NCI-H2029 treated with DMSO at 0.1 percent for 48 hours (cell line): ENCODE measurements around the gene ABLIM1.

Experiments used
- DNase-seq: peaks from one replicate; lab custom pipeline; 2025; lab: John Stamatoyannopoulos, UW

ABLIM1 gene

DNA sequence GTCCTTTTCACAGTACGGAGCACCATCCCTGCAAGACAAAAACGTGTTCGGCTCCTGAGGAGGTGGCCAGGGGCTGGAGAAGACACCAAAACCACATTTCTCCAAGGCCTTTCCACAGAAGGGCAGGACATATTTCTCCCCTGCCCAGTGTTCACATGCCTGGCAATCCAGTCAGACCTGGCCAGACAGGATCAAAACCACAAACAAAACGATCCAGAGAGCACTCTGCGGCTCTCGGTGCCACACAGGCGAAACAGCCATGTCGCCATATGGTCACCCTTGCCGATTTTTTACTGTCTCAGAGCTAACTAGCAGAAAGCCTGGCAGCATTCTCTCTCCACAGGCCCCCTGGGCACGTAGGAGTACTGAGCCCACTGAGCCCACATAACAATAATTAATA is 113.0 kb downstream of the ABLIM1 start:
- no peak for DNase-seq

DNA sequence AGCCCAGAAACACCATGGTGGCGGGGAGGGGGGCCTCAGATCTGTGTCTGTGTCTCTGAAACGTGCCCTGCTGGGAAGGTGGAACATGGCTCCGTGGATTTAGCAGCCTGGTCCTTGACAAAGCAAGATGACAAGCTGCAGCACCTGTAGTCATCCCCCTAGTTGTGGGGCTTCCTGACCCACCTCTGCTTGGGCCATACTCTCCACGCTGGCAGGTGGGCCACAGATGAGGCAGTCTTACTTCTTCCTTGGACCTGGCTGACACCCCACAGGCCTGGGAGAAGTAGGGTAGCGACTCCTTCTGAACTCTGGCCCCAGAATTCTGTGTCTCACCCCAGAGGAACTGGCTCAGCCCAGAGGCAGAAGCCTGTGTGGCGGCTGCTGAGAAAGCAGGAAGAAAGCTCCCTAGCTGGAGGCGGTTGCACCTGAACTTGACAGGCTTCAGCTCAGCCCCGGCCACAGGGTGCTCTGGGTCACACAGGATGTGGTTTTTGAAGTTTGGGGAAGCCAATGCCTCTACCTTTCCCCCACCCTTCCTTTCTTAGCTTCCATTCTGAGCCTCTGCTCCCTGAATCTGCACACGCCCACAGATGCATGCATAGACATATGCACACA is 113.9 kb downstream of the ABLIM1 start:
- DNase-seq: no peak

DNA sequence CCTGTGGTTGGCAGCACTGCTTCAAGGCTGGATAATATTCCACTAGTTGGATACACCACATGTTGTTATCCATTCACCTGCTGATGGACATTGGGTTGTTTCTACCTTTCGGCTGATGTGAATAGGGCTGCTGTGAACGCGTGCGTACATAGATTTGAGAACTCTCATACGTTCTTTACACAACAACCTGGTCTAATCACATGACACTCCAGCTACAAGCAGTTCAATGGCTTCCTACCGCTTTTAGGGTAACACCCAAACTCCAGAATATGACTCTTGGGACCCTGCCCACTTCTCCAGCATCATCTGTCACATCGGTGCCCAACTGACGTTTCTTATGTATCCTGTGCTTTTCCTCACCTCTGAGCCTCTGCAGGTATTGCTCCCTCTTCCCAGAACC is 114.6 kb downstream of the ABLIM1 start:
- DNase-seq: no peak

DNA sequence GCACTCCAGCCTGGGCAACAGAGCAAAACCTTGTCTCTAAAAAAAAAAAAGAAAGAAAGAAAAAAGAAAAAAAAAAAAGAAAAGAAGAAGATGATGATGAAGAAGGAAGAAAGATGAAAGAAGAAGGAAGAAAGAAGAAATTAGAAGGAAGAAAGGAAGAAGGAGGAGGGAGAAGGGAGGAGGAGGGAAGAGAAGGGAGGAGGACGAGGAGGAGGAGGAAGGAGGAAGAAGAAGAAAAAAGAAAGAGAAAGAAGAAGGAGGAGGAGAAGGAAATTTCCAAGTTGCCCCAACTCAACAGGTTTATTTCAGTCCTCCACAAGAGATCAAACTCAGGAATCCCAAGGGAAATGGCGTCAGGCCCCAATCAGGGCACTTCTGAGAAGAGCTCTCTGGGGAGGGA is 115.7 kb downstream of the ABLIM1 start:
- no peak for DNase-seq

DNA sequence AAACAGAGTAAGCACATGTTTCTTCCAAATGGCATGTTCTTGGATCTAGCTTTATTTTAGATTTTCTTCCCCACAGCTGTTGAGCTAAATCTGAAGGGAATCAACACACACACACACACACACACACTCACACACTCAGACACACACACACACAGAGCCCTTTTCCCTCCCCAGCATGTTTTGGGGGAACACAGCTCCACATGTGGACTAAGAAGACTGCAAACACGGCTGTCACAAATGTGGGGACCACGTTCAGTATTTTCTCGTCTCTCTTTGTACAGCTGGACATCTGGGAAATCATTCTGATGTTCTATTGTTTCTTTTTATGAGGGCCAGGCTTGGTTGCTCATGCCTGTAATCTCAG is 116.3 kb downstream of the ABLIM1 start:
- DNase-seq: no peak

DNA sequence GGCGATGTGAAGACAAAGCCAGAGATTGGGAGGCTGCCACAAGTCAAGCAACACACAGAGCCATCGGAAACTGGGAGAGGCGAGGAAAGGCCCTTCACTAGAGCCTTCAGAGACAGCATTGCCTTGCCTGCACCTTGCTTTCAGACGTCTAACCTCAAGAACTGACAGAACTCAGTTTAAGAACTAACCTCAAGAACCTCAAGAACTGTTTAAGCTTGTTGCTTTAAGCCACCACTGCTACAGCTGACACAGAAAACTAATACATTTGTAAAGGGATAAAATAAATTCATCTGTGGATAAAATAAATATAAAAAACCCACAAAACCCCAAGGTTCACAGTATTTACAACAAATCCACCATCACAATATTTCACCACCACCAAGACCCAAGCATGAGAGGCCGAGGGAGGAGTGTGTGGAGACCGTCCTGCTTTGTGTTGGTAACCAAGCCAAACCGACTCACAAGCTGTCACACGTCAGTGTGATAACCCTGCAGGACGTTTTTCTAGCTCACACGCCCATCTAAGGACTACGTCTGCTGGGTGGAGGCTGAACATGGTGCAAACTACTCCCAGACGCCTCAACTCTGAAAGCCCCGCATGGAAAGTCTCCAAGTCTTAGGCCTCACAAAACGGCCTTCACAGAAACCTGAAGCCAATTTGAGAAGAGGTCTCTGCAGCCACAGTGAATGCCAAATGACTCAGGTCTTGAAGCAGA is 116.8 kb downstream of the ABLIM1 start:
- DNase-seq: no peak

DNA sequence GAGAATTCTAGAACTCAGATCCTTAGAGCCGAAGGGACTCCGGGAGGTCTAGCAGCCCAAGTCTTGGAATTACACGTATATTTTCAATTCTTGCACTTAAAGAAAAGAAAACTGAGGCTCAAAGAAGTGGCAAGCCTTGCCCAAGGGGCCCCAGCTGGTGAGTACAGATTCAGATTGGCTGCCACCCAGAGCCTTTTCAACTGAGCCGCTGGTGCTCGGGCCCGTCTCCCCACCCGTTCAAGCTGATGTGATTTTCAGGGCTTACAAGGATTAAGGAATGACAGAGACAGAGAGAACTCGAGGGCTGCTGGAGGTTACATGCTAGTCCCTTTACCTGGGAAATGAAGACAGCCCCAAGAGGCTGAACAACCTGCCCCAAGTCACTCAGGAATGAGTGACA is 117.8 kb downstream of the ABLIM1 start:
- DNase-seq: no peak

DNA sequence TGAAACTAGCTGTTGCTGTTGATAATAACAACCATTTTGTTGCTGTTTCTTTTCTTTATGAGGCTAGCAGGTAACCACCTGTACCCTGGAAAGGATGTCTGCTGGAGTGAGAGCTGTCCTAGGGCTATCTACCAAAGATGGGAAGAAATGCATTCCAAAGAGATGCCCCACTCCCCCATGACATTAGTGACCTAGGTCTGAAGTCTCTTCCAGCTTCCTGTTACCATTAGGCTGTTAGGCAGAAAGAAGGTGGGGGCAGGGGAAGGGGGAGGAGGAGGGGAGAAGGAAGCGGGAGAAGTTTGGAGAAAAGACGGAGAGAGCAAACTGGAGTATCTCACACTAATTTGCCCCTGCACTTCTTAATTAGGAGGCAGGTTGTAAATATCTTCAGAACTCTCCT is 118.5 kb downstream of the ABLIM1 start:
- no peak for DNase-seq

DNA sequence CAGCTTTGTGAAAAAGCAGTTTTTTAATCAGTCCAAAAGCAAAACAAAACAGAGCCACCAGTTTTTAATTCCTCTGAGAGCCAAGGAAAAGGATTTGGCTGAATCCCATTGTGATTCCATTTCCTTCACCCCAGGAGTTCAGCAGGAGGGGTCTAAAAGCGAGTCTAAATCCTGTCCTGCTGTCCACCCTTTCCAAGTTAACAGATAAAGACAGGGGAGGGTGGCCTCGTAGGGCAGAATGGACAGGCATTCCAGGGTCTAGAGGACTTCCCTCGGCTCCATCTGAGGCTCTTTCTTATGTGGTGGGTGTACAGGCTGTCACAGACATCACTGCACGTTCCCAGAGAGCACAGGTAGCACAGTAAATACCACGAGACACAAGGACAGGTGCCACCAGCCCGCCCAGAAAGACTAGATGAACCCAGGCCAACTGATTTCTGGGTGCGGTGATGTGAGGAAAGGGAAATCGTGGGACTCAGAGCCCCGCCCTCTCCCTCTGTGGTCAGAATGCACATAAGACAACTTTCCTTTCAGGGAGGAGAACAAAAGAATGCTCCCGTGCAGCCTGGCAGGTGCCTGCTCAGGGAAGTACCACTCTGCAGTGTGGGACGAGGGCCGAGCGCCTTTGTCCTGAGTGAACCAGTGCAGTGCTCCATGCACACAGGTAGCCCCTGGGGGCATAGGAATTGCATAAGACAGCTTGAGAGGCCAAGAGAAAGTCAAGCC is 119.7 kb downstream of the ABLIM1 start:
- DNase-seq: no peak

DNA sequence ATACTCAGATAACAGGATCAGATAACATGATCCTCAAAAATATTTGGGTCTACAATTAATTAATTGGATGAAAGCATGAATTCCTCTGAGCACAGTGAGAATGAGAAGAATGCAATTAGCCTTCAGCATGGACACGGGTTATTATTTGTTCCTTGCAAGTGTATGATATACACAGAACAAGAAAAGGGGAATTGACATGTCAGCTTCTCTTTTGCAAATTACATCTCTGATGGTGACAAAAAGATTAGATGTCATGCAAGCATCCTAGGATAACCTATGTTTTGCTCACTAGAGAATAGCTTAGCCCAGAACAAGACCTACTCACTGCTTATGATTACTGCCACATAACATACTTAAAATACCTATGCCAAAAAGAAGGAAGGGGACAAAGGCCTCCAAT is 120.3 kb downstream of the ABLIM1 start:
- DNase-seq: no peak

DNA sequence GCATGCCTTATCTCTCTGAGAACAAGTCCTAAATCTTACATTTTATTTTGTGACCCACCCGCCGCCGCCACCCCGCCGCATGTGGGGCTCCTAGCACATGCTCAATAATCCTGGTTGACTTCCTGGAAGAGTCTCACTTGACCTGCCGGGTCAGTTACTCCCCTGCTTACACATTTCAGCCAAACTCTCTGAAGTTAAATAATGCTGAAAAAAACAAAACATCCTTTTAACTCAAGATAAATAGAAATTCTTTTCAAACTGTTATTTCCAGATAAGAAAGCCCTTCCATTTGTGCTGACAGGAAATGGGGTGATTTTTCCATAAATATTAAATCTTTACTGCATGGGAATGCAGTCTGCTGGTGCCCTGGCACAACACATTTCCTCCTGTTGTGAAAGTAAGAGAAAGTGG is 123.5 kb downstream of the ABLIM1 start:
- no peak for DNase-seq

DNA sequence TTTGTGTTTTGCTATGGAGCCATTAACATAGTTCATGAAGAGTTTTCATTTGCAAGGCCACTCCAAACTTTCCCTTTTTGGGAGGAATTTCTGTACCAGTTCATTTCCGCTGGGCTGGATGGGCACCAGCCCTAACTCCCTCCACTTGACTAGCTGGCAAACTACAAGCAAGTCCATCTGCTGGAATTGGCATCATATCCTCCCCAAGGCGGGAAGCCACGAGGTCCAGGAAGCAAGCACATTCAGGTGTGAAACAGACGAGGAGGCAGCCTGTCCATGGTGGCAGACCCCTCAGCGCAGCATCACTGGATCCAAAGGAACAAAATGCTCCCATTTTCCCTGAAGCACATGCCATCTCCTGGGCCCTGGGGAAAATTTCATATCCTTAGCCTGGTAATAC is 125.8 kb downstream of the ABLIM1 start:
- DNase-seq: no peak

DNA sequence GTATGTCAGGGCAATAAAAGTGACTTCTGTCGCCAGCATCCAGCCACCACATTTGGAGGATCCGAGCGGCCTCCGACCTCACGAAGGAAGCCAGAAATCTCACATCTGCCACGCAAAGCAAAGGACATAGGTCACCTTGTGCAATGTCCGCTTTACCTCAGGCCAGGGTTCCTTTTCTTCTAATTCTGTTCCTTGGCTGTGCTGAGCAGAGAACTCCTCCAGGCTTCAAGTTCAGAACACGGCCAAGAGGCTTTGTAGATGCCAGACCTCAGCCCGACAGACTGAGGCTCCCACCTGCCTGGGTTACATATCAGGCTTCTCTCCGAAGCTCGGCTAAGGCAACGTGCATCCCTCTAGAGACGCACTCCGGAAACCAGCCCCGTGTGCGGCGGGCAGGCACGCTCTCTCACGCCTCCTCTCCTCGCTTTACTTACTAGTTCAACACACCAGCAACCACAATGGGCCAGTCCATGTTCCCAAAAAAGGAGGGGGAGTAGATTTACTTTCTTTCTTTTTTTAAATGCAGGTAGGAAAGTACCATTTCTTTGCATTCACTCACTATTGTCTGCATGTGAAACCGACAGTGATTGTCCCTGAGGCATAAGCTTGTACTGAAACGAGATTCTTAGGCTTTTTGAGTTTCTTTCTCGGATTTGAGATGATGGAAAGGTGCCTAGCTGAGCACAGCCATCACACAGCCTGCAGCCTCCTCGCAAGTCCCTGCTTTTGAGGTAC is 131.4 kb downstream of the ABLIM1 start:
- DNase-seq: peak; percentile 39

DNA sequence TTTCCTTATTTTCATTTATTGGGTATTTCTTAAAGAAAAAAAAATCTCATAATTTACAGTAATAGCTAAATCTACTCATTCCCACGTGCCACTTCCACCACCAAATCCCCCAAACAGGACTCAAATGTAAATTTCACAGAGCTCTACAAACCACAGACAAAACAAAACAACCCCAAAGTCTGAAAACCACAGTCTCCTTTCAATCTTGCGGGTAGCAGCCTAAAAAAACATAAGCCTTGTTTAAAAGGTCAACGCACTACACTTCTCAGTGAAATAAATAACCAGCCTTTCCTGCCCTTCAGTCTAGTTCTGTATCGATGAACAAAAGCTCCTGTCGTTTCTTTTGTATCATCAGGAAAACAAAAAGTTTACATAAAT is 132.0 kb downstream of the ABLIM1 start:
- no peak for DNase-seq

DNA sequence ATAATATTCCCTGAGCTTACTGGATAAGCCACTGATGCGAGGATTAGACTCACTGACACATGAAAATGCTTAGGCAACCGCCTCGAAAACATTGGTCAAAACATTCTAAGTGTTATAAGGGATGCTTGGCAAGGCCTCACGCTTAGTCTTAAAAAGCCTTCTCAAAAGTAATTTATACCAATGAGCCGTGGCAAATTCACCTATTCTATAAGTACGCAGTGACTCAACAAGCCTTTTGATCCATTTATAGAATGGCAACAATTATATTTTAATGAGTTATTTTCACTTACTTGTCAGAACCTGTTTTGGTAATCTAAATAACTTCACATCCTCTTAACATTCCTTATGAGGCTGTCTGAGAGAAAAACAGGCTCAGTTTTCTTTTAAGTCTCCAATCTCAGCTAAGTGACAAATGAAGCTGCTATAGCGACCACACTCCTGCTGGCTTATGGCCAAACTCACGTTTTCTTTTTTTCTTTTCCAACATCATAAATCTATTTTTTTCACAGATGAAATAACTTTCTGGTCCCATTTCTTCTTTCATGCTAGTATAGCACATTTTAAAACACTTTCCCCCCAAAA is 132.6 kb downstream of the ABLIM1 start:
- DNase-seq: peak; percentile 12

DNA sequence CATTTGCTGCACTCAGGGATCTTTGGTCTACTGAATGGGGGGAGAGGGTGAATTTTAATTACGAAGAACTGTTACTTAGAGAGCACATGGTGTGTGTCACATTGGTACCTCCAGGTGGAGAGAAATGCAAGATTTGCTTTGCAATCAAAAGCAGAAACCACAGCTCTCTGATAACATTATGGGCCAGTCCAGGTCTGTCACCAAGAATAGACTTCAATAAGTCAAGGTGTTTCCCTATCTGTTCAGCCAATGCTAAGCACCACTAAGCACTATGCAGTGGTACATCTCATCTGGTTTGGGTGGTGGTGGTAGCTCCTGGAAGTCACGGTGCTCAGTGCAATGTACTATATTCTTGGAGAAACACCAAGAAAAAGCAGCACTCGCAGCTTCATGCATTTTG is 134.2 kb downstream of the ABLIM1 start:
- no peak for DNase-seq

DNA sequence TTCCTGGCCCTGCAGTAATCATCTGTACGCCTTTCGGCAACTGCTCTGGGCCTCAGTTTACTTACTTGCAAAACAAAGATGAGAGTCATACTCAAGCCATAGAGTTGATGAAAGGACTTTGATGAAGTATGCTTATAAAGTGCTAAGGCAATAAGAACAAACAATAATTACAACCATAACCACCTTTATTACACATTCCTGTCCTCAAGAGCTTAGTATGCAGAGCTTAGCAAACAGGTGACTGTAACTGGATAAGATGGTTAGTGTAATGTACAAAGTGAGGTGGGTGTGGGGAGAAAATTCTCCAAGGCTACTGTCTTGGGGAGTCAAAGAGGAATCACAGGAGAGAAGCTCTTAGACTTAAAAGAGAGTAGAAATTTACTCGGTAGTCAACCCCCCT is 136.8 kb downstream of the ABLIM1 start:
- no peak for DNase-seq

DNA sequence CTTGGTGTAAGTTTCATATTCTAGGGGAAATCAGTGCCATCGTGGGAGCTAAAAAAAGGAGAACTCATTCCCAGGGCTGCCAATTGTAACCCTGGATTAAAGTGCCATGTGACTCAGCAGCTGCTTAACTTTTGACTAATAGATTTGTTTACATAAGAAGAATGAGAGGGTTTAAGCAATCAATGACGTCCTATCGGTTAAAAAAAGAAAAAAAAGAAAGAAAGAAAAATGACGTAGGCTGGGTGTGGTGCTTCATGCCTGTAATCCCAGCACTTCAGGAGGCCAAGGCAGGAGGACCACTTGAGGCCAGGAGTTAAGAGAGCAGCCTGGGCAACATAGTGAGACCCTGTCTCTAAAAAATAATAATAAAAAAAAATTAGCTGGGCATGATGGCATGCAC is 137.6 kb downstream of the ABLIM1 start:
- peak; percentile 9 for DNase-seq

DNA sequence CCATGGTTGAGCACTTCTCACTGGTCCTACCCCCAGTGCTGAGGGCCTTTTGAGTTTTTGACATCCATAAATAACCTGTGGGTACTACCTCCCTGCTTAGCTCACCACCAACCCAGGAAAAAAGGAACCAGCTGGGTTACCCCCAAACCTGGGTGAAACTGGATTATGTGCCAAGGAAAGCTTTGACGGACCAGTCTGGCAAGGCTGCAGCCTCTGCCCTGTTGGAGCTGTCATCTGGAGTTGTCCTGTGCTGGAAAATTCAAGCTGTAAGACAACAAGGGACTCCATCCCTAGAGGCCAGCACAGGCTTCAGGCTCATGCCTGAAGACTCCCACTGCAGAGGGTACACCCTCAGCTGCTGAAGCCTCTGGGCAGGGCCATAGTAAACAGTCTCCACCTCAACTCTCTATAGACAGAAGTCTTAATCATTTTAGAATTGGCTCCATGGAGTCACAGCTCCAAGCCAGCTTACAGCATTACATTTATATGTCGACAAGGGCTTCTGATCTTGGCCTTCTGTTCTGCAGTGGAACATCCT is 138.2 kb downstream of the ABLIM1 start:
- DNase-seq: no peak

DNA sequence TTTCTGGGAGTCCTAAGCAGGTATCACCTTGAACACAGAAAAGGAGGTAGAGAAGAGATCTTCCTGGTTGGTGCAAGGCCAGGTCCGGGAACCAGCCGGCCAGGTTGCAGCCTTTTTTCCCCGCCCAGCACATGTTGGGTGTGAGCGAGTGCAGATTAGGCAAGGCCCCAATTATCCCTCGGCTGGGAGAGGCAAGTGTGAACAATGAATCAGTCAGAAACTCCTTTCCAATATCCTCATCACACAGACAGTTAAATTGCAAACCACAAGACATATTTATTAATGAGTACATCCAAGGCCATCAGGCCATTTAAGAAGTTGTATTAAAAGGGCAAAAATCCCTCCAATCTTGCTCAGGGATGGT is 138.8 kb downstream of the ABLIM1 start:
- no peak for DNase-seq

DNA sequence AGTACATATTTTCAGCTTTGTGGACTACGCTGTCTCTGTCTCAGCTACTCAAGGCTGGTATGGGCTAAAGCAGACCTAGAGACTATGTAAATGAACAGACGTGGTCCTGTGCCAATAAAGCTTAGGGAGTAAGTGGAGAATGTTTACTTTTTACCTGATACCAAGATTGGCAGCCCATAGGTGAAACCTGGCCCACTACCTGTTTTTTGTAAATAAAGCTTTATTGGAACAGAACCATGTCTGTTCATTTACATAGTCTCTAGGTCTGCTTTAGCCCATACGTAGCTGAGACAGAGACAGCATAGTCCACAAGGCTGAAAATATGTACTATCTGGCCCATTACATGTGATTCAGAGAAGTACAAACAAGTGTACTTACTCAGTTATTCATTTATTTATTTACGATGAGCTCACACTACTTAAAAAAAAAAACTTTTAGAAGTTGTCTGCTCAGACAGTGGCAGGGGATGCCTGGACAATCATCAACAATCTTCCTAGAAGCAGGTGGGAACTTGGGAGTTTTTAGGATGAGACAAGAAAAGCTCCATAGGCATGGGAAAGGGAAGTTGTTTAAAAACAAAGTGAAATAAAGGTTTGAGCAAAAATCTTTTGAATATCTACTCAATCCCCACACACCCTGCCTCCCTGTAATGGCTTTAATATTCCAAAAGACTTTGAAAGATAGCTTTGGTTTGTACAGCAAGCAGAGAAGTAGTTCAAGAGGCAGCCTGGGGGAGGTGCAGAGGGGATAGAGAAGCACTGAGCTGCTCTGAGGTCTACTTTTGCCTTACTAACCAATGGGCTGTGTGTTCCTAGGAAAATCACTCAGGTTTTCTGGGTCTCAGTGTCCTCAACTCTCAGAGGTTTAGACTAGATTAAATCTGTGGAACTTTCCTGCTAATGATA is 139.4 kb downstream of the ABLIM1 start:
- DNase-seq: peak; percentile 47
